ENCODE results near the gene LMNTD1. TPM values are rescaled to one million over a fixed set of nuclear protein-coding genes. Genes with fewer than 3 reads are reported as not detected.

Gene LMNTD1
- total and polyA plus RNA-seq, 8 donors, result not detected

DNA sequence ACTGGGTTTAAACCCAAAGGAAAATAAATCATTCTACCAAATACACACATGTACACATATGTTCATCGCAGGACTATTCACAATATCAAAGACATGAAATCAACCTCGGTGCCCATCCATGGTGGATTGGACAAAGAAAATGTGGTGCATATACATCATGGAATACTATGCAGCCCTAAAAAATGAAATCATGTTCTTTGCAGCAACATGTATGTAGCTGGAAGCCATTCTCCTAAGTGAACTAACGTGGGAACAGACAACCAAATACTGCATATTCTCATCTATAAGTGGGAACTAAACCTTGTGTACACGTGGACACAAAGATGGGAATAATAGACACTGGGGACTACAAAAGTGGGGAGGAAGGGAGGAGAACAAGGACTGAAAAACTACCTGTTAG lies 96.6 kb downstream of the LMNTD1 start:
- H3K9me3 ChIP-seq, result peaks cover 0 to 4% (median 2%) of the 10 kb centered on the region in 4 donors
- no peaks in the 10 kb centered on the region for H3K36me3 ChIP-seq
- intact Hi-C loops (cut with DNase I; ENCODE audit: low total_unique reads), result no loop called here
- no peak for DNase-seq
- H3K4me1 ChIP-seq, result no peaks in the 10 kb centered on the region
- no peak overlapping the region for H3K27ac ChIP-seq
- no peak for TF ChIP-seq CTCF (IDR thresholded peaks at IDR 0.05)
- TF ChIP-seq POLR2A (IDR thresholded peaks at IDR 0.05), result no peak
- no peak for TF ChIP-seq EP300 (IDR thresholded peaks at IDR 0.05)
- no peak for TF ChIP-seq POLR2AphosphoS5 (IDR thresholded peaks at IDR 0.05)
- 81 to 90% (median 87%) methylated on average over 4 of the region's 4 CpGs for WGBS, 5 donors
- peaks cover 0 to 11% (median 0%) of the 10 kb centered on the region in 3 donors for H3K27me3 ChIP-seq
- H3K4me3 ChIP-seq, result no peak overlapping the region

GRCh38 chr12:25455696-25456095 lies 97.4 kb downstream of the LMNTD1 start:
- H3K36me3 ChIP-seq, result no peaks in the 10 kb centered on the region
- H3K4me1 ChIP-seq, result no peaks in the 10 kb centered on the region
- intact Hi-C loops (cut with DNase I; ENCODE audit: low total_unique reads), result no loop called here
- TF ChIP-seq POLR2AphosphoS5 (IDR thresholded peaks at IDR 0.05) (no peak), CTCF (IDR thresholded peaks at IDR 0.05) (no peak), EP300 (IDR thresholded peaks at IDR 0.05) (no peak), POLR2A (IDR thresholded peaks at IDR 0.05) (no peak)
- 74 to 87% (median 81%) methylated on average over 2 of the region's 2 CpGs for WGBS, 5 donors
- H3K27me3 ChIP-seq, result peaks cover 0 to 11% (median 0%) of the 10 kb centered on the region in 3 donors
- H3K9me3 ChIP-seq, result peaks cover 0 to 4% (median 2%) of the 10 kb centered on the region in 4 donors
- DNase-seq, result no peak
- H3K27ac ChIP-seq, result no peak overlapping the region
- H3K4me3 ChIP-seq, result no peak overlapping the region

- Histone ChIP-seq H3K4me3 (no peak overlapping the region), H3K36me3 (no peaks in the 10 kb centered on the region), H3K27ac (no peak overlapping the region), H3K9me3 (no peaks in the 10 kb centered on the region), H3K4me1 (no peaks in the 10 kb centered on the region), H3K27me3 (peaks cover 0 to 11% (median 0%) of the 10 kb centered on the region in 3 donors)
- intact Hi-C loops (cut with DNase I; ENCODE audit: low total_unique reads), result no loop called here
- TF ChIP-seq POLR2AphosphoS5 (IDR thresholded peaks at IDR 0.05) (no peak), EP300 (IDR thresholded peaks at IDR 0.05) (no peak), POLR2A (IDR thresholded peaks at IDR 0.05) (no peak), CTCF (IDR thresholded peaks at IDR 0.05) (no peak)
- DNase-seq, result no peak
Observed at GRCh38 chr12:25449007-25449406, 104.1 kb downstream of the LMNTD1 start.

GRCh38 chr12:25447046-25447445 lies 106.0 kb downstream of the LMNTD1 start:
- DNase-seq, result no peak
- 38 to 53% (median 51%) methylated on average over 3 of the region's 3 CpGs for WGBS, 5 donors

More at GRCh38 chr12:25447046-25447445, 106.0 kb downstream of the LMNTD1 start:
- no peak for TF ChIP-seq POLR2A (IDR thresholded peaks at IDR 0.05)
- no peak for TF ChIP-seq EP300 (IDR thresholded peaks at IDR 0.05)
- no peak for TF ChIP-seq POLR2AphosphoS5 (IDR thresholded peaks at IDR 0.05)
- TF ChIP-seq CTCF (IDR thresholded peaks at IDR 0.05), result no peak
- peaks cover 0 to under 1% (median 0%) of the 10 kb centered on the region in 3 donors for H3K27me3 ChIP-seq
- no peaks in the 10 kb centered on the region for H3K9me3 ChIP-seq
- H3K36me3 ChIP-seq, result no peaks in the 10 kb centered on the region
- intact Hi-C loops (cut with DNase I; ENCODE audit: low total_unique reads), result no loop called here
- no peaks in the 10 kb centered on the region for H3K4me1 ChIP-seq
- no peak overlapping the region for H3K4me3 ChIP-seq
- H3K27ac ChIP-seq, result no peak overlapping the region

Measured in stomach (tissue), 9 donors.